Neural cell (in vitro differentiated cells): ENCODE measurements around the gene BAD.

Source experiments
- POLR2AphosphoS5 ChIP-seq: IDR thresholded peaks from 2 replicates; pipeline ENCODE4 v1.6.1; 2012
- TF ChIP-seq, protein P1 (sequence below): fragments of 450-650 bp; IDR thresholded peaks from 2 replicates; pipeline ENCODE4 v1.5.1; 2014; ENCODE audit warnings: antibody characterized with exemption, mild to moderate bottlenecking, moderate library complexity; ENCODE audit not compliant: poor library complexity, severe bottlenecking

DNA sequence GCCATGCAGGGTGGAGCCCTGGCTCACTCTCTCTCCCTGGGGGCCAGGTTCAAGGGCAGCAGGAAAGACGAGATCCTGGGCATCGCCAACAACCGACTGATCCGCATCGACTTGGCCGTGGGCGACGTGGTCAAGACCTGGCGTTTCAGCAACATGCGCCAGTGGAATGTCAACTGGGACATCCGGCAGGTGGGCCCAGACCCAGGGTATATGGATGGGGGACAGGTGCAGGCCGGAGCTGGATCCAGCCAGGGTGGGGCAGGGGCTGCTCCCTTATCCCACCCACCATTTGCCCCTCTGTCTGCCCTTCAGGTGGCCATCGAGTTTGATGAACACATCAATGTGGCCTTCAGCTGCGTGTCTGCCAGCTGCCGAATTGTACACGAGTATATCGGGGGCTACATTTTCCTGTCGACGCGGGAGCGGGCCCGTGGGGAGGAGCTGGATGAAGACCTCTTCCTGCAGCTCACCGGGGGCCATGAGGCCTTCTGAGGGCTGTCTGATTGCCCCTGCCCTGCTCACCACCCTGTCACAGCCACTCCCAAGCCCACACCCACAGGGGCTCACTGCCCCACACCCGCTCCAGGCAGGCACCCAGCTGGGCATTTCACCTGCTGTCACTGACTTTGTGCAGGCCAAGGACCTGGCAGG, 61.3 kb downstream of the BAD start:
- TF ChIP-seq, protein P1, sequence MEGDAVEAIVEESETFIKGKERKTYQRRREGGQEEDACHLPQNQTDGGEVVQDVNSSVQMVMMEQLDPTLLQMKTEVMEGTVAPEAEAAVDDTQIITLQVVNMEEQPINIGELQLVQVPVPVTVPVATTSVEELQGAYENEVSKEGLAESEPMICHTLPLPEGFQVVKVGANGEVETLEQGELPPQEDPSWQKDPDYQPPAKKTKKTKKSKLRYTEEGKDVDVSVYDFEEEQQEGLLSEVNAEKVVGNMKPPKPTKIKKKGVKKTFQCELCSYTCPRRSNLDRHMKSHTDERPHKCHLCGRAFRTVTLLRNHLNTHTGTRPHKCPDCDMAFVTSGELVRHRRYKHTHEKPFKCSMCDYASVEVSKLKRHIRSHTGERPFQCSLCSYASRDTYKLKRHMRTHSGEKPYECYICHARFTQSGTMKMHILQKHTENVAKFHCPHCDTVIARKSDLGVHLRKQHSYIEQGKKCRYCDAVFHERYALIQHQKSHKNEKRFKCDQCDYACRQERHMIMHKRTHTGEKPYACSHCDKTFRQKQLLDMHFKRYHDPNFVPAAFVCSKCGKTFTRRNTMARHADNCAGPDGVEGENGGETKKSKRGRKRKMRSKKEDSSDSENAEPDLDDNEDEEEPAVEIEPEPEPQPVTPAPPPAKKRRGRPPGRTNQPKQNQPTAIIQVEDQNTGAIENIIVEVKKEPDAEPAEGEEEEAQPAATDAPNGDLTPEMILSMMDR, result no peak
- TF ChIP-seq POLR2AphosphoS5, result no peak
